MM.1S (cell line): ENCODE measurements around the gene PTPRG.

ENCODE experiments used
- DNase-seq: peaks from one replicate; pipeline ENCODE4 v3.0.0-alpha.2; 2015
- H2AFZ ChIP-seq: fragments of 300-600 bp; sonication (generic); 2 replicates; pipeline ENCODE4 v1.6.0; 2016; ENCODE audit warnings: antibody characterized with exemption, low read length
- H3F3A ChIP-seq: fragments of 300-600 bp; sonication (generic); 2 replicates; pipeline ENCODE4 v1.6.1; 2016; ENCODE audit warnings: mild to moderate bottlenecking, antibody characterized with exemption, low read length, moderate library complexity, mixed read lengths; ENCODE audit not compliant: insufficient read depth
- H3K27ac ChIP-seq: fragments of 300-600 bp; sonication (generic); 2 replicates; pipeline ENCODE4 v1.5.1; 2016; ENCODE audit warnings: mild to moderate bottlenecking, low read length
- H3K27me3 ChIP-seq: fragments of 300-600 bp; sonication (generic); replicated peaks from 2 replicates; pipeline ENCODE4 v1.6.0; 2016; ENCODE audit warnings: low read length; ENCODE audit not compliant: insufficient read depth
- H3K36me3 ChIP-seq: fragments of 300-600 bp; sonication (generic); replicated peaks from 2 replicates; pipeline ENCODE4 v1.6.1; 2016; ENCODE audit warnings: mild to moderate bottlenecking, low read length, mixed read lengths; ENCODE audit not compliant: insufficient read depth
- H3K4me1 ChIP-seq: fragments of 300-600 bp; sonication (generic); 2 replicates; pipeline ENCODE4 v1.6.1; 2016; ENCODE audit warnings: low read length, mixed read lengths
- H3K4me2 ChIP-seq: fragments of 300-600 bp; sonication (generic); 2 replicates; pipeline ENCODE4 v1.6.0; 2016; ENCODE audit warnings: low read depth, low read length
- H3K4me3 ChIP-seq: fragments of 300-600 bp; sonication (generic); 2 replicates; pipeline ENCODE4 v1.5.1; 2016; ENCODE audit warnings: low read length, mixed read lengths
- H3K79me2 ChIP-seq: fragments of 300-600 bp; sonication (generic); 2 replicates; pipeline ENCODE4 v1.6.1; 2016; ENCODE audit warnings: mixed run types, low read length, mixed read lengths
- H3K9ac ChIP-seq: fragments of 300-600 bp; sonication (generic); 2 replicates; pipeline ENCODE4 v1.6.1; 2016; ENCODE audit warnings: low read length, mixed read lengths
- H3K9me2 ChIP-seq: fragments of 300-600 bp; sonication (generic); replicated peaks from 2 replicates; pipeline ENCODE4 v1.6.1; 2016; ENCODE audit warnings: mild to moderate bottlenecking, low read length, mixed read lengths; ENCODE audit not compliant: insufficient read depth
- H3K9me3 ChIP-seq: fragments of 300-600 bp; sonication (generic); replicated peaks from 2 replicates; pipeline ENCODE4 v1.6.1; 2016; ENCODE audit warnings: mild to moderate bottlenecking, low read length, mixed read lengths; ENCODE audit not compliant: insufficient read depth
- H4K20me1 ChIP-seq: fragments of 300-600 bp; sonication (generic); 2 replicates; pipeline ENCODE4 v1.6.1; 2016; ENCODE audit warnings: mild to moderate bottlenecking, low read length, moderate library complexity, mixed read lengths; ENCODE audit not compliant: insufficient read depth
- EZH2 ChIP-seq: fragments of 300-600 bp; sonication (generic); optimal IDR thresholded peaks from 2 replicates; pipeline ENCODE3; 2017; ENCODE audit warnings: low read depth, mild to moderate bottlenecking, antibody characterized with exemption, low read length, mixed read lengths
- EZH2phosphoT487 ChIP-seq: fragments of 300-600 bp; sonication (generic); IDR thresholded peaks from 2 replicates; pipeline ENCODE4 v1.6.1; 2018; ENCODE audit warnings: antibody characterized with exemption, low read length
- TF ChIP-seq, protein P1 (sequence below): fragments of 300-600 bp; sonication (generic); IDR thresholded peaks from 2 replicates; pipeline ENCODE4 v1.5.1; 2016; ENCODE audit warnings: antibody characterized with exemption, low read length, mixed read lengths

The PTPRG gene

DNA sequence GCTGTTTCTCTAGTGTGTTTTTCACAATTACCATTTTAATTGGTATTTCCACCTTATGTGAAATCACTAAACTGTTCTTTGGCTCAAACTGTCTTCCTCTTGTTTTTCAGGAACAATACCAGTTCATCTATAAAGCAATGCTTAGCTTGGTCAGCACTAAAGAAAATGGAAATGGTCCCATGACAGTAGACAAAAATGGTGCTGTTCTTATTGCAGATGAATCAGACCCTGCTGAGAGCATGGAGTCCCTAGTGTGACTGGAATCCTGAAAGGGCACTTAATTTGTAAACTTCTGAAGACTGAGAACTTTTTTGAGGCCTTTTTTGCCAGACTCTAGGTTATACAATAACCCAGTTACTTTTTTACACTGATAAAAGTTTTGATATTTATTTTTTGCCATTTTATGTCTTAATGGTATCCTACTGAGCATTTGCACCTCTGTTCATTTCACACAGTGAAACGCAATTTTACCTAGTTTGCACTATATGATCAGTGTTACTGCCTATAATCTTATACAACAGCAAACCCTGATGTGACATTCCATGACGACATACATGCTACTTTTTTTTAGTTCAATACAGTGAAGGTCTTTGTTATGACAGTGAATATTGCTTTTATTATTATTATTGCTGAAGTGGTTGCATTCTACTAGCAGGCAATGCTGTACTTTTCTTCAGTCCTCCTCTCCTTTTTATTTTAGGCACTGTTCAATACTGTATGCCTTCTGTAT is 731.8 kb downstream of the PTPRG start:
- Histone ChIP-seq H3K9me3 (no peaks in the 10 kb centered on the region), H3K36me3 (no peaks in the 10 kb centered on the region), H3K27ac (no peak overlapping the region), H3K4me2 (no peak overlapping the region), H4K20me1 (no peaks in the 10 kb centered on the region), H3K9ac (no peak overlapping the region), H3K79me2 (no peaks in the 10 kb centered on the region), H3K9me2 (no peaks in the 10 kb centered on the region), H3K4me3 (no peak overlapping the region), H2AFZ (no peak overlapping the region), H3K4me1 (no peaks in the 10 kb centered on the region), H3F3A (no peaks in the 10 kb centered on the region), H3K27me3 (no peaks in the 10 kb centered on the region)
- TF ChIP-seq, protein P1, sequence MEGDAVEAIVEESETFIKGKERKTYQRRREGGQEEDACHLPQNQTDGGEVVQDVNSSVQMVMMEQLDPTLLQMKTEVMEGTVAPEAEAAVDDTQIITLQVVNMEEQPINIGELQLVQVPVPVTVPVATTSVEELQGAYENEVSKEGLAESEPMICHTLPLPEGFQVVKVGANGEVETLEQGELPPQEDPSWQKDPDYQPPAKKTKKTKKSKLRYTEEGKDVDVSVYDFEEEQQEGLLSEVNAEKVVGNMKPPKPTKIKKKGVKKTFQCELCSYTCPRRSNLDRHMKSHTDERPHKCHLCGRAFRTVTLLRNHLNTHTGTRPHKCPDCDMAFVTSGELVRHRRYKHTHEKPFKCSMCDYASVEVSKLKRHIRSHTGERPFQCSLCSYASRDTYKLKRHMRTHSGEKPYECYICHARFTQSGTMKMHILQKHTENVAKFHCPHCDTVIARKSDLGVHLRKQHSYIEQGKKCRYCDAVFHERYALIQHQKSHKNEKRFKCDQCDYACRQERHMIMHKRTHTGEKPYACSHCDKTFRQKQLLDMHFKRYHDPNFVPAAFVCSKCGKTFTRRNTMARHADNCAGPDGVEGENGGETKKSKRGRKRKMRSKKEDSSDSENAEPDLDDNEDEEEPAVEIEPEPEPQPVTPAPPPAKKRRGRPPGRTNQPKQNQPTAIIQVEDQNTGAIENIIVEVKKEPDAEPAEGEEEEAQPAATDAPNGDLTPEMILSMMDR, result no peak
- no peak for DNase-seq

DNA sequence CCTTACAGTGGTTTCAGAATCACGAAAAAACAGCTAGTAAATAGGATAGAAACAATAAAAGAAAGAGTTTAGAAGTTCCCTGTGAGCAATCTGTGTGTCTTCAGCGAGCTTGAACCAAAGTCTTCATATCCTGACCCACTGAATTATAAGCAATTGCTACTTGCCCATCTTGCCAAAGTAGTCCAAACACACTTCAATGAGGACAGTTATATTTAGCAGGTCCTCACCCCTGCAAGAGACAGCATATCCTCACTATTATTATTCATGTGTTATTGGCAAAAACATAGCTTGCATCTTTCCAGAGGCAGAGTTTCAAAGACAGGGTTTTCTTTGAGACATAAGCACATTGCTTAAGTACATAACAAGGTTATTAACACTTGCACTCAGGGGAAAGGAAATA is 734.2 kb downstream of the PTPRG start:
- no peak overlapping the region for H2AFZ ChIP-seq

DNA sequence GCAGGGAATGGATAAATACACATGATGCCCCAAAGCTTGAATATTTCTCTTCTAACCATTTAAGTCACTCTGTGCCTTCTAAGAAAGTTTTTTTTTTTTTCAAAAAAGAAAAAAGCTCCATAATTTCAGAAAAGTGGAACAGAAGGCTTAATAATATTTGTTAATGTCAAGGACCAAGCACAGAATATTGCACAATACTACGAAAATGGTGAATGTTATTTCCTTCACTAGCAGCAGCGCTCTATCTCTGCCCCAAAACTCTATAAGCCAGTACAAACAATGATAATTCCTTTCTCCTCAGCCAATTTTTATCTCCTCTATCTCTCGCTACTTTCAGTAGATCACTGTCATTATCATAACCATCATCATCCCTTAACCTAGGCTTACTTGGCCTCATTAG is 739.2 kb downstream of the PTPRG start:
- H3K79me2 ChIP-seq, result no peaks in the 10 kb centered on the region
- H3K4me1 ChIP-seq, result no peaks in the 10 kb centered on the region
- H4K20me1 ChIP-seq, result no peaks in the 10 kb centered on the region
- no peak for DNase-seq
- H3K4me2 ChIP-seq, result no peak overlapping the region
- TF ChIP-seq, protein P1, result no peak
- no peak for TF ChIP-seq EZH2phosphoT487
- no peak for TF ChIP-seq EZH2
- H3K9me2 ChIP-seq, result no peaks in the 10 kb centered on the region
- H3K27me3 ChIP-seq, result no peaks in the 10 kb centered on the region
- H2AFZ ChIP-seq, result no peak overlapping the region
- H3K9me3 ChIP-seq, result no peaks in the 10 kb centered on the region
- H3K27ac ChIP-seq, result no peak overlapping the region
- no peaks in the 10 kb centered on the region for H3K36me3 ChIP-seq
- no peak overlapping the region for H3K4me3 ChIP-seq
- H3F3A ChIP-seq, result no peaks in the 10 kb centered on the region
- no peak overlapping the region for H3K9ac ChIP-seq

More for the DNA sequence above, 734.2 kb downstream of the PTPRG start:
- Histone ChIP-seq H3K36me3 (no peaks in the 10 kb centered on the region), H3K4me1 (no peaks in the 10 kb centered on the region), H3F3A (no peaks in the 10 kb centered on the region), H3K9ac (no peak overlapping the region), H3K9me3 (no peaks in the 10 kb centered on the region), H3K4me3 (no peak overlapping the region), H3K4me2 (no peak overlapping the region), H3K9me2 (no peaks in the 10 kb centered on the region), H3K79me2 (no peaks in the 10 kb centered on the region), H3K27me3 (no peaks in the 10 kb centered on the region), H4K20me1 (no peaks in the 10 kb centered on the region), H3K27ac (no peak overlapping the region)
- no peak for TF ChIP-seq EZH2
- no peak for DNase-seq

DNA sequence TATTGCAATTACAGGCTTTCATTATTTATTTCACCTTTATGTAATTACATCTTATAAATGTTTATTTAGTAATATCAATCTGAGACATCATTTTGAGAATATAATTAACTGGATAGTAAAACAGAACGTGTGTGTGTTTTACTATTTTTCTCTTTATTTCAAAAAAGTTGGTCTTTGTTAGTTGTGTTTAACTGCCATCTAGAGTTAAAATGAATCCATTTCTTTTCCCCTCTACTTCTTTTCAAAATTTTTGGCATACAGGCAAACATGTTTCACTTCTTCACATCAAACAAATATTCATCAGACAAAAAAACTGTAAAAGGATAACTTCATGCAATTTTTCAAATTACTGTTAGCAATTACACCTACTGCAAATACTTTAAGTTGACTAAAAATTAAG is 750.8 kb downstream of the PTPRG start:
- Histone ChIP-seq H3K4me2 (no peak overlapping the region), H3K9me3 (no peaks in the 10 kb centered on the region), H2AFZ (no peak overlapping the region), H3K9ac (no peak overlapping the region), H4K20me1 (no peaks in the 10 kb centered on the region), H3K36me3 (no peaks in the 10 kb centered on the region), H3K79me2 (no peaks in the 10 kb centered on the region), H3K9me2 (no peaks in the 10 kb centered on the region), H3F3A (no peaks in the 10 kb centered on the region), H3K27ac (no peak overlapping the region), H3K4me3 (no peak overlapping the region), H3K27me3 (no peaks in the 10 kb centered on the region), H3K4me1 (no peaks in the 10 kb centered on the region)
- no peak for DNase-seq
- TF ChIP-seq, protein P1, result no peak
- no peak for TF ChIP-seq EZH2
- no peak for TF ChIP-seq EZH2phosphoT487
